HCT116 (cell line): ENCODE measurements around the gene DCAF10.

ENCODE experiments used
- CBX3 ChIP-seq: IDR thresholded peaks from 2 replicates; pipeline ENCODE4 v1.6.1; 2012; ENCODE audit warnings: low read depth
- ELF1 ChIP-seq: IDR thresholded peaks from 2 replicates; pipeline ENCODE4 v1.6.1; 2012; ENCODE audit warnings: low read depth, borderline replicate concordance
- EZH2 ChIP-seq: fragments of 200-600 bp; sonication (generic); IDR thresholded peaks from 2 replicates; pipeline ENCODE4 v1.6.1; 2017; ENCODE audit warnings: antibody characterized with exemption, mixed run types
- EZH2phosphoT487 ChIP-seq: fragments of 200-600 bp; IDR thresholded peaks from 2 replicates; pipeline ENCODE4 v1.6.1; 2018; ENCODE audit warnings: antibody characterized with exemption, borderline replicate concordance
- POLR2A ChIP-seq: IDR thresholded peaks from 2 replicates; pipeline ENCODE4 v1.7.0; 2011; ENCODE audit warnings: borderline replicate concordance; ENCODE audit not compliant: insufficient read depth, insufficient read length; ENCODE audit errors: extremely low read depth
- POLR2AphosphoS5 ChIP-seq: IDR thresholded peaks from 2 replicates; pipeline ENCODE4 v1.6.1; 2011; ENCODE audit warnings: mild to moderate bottlenecking, low read depth, low read length, moderate library complexity
- RAD21 ChIP-seq: IDR thresholded peaks from 2 replicates; pipeline ENCODE4 v1.6.1; 2012; ENCODE audit warnings: low read depth, mild to moderate bottlenecking
- TF ChIP-seq, protein P1 (sequence below), 3 experiments: fragments of 200-600 bp in 1 of 3; sonication (generic) in 1 of 3; IDR thresholded peaks in 2 of 3; conservative IDR thresholded peaks in 1 of 3; 2 replicates each; pipeline ENCODE4 v1.5.1; 2012 to 2017; ENCODE audit warnings: low read depth in 2 of 3, low read length in 2 of 3, antibody characterized with exemption in 1 of 3, borderline replicate concordance in 1 of 3, control low read depth in 1 of 3, mild to moderate bottlenecking in 1 of 3, mixed read lengths in 1 of 3, mixed run types in 1 of 3, moderate library complexity in 1 of 3; ENCODE audit not compliant: insufficient read depth in 1 of 3
- TF ChIP-seq, protein P2 (sequence below): IDR thresholded peaks from 2 replicates; pipeline ENCODE4 v1.6.1; 2012

DNA sequence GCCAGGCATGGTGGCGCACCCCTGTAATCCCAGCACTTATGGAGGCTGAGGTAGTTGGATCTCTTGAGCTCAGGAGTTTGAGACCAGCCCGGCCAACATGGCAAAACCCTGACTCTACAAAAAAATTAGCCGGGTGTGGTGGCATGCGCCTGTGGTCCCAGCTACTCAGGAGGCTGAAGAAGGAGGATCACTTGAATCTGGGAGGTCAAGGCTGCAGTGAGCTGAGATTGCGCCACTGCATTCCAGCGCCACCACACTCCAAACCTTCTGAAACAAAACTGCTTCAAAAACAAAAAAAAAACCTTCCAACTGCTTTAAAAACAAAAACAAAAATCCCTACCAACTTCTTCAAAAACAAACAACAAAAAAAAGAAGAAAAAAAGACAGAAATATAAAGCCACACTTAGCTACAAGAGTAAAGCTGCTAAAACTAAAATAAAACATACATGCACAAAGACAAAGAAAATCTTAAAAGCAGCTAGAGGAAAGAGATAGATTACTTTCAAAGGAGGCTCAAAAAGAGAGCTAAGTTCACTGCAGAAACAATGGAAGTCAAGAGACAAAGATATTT is 11.4 kb downstream of the DCAF10 start:
- TF ChIP-seq, protein P1, sequence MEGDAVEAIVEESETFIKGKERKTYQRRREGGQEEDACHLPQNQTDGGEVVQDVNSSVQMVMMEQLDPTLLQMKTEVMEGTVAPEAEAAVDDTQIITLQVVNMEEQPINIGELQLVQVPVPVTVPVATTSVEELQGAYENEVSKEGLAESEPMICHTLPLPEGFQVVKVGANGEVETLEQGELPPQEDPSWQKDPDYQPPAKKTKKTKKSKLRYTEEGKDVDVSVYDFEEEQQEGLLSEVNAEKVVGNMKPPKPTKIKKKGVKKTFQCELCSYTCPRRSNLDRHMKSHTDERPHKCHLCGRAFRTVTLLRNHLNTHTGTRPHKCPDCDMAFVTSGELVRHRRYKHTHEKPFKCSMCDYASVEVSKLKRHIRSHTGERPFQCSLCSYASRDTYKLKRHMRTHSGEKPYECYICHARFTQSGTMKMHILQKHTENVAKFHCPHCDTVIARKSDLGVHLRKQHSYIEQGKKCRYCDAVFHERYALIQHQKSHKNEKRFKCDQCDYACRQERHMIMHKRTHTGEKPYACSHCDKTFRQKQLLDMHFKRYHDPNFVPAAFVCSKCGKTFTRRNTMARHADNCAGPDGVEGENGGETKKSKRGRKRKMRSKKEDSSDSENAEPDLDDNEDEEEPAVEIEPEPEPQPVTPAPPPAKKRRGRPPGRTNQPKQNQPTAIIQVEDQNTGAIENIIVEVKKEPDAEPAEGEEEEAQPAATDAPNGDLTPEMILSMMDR (IDR thresholded peaks at IDR 0.05 in 2 of 3, conservative IDR thresholded peaks at IDR 0.05 in 1 of 3; ENCODE audit: borderline replicate concordance in 1 of 3, insufficient read depth in 1 of 3, low read depth in 2 of 3, low read length in 2 of 3): no peak
- TF ChIP-seq ELF1 (no peak), RAD21 (no peak), EZH2phosphoT487 (no peak), EZH2 (no peak), POLR2A (no peak), POLR2AphosphoS5 (no peak), CBX3 (no peak)
- TF ChIP-seq, protein P2, sequence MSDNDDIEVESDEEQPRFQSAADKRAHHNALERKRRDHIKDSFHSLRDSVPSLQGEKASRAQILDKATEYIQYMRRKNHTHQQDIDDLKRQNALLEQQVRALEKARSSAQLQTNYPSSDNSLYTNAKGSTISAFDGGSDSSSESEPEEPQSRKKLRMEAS: no peak
